ENCODE measurements around the gene EXOC6B. TPM values are rescaled to one million over a fixed set of nuclear protein-coding genes. Genes with fewer than 3 reads are reported as not detected.

EXOC6B gene
- total RNA-seq, 1 experiment from 2014 or later, result 18.5 TPM

GRCh38 chr2:72755647-72756423 is 70.0 kb downstream of the EXOC6B start:
- DNase-seq (ENCODE audit: low read depth), result no peak
- in situ Hi-C loops (cut with HindIII; ENCODE audit: low pct_unique_long_range_greater_than_20kb, low sequenced_read_pairs), result no loop called here

GRCh38 chr2:72754628-72755320 is 71.1 kb downstream of the EXOC6B start:
- in situ Hi-C loops (cut with HindIII; ENCODE audit: low pct_unique_long_range_greater_than_20kb, low sequenced_read_pairs), result no loop called here
- no peak for DNase-seq (ENCODE audit: low read depth)

GRCh38 chr2:72750977-72751639 is 74.7 kb downstream of the EXOC6B start:
- in situ Hi-C loops (cut with HindIII; ENCODE audit: low pct_unique_long_range_greater_than_20kb, low sequenced_read_pairs), result no loop called here
- DNase-seq (ENCODE audit: low read depth), result no peak

- in situ Hi-C loops (cut with HindIII; ENCODE audit: low pct_unique_long_range_greater_than_20kb, low sequenced_read_pairs), result no loop called here
- no peak for DNase-seq (ENCODE audit: low read depth)
Measured at GRCh38 chr2:72750466-72750865, 75.4 kb downstream of the EXOC6B start.

GRCh38 chr2:72747344-72747743 is 78.5 kb downstream of the EXOC6B start:
- no peak for DNase-seq (ENCODE audit: low read depth)
- in situ Hi-C loops (cut with HindIII; ENCODE audit: low pct_unique_long_range_greater_than_20kb, low sequenced_read_pairs), result no loop called here

- peak; percentile 77 for DNase-seq (ENCODE audit: low read depth)
Measured at GRCh38 chr2:72745679-72746368, 80.0 kb downstream of the EXOC6B start.

GRCh38 chr2:72744049-72744448 is 81.8 kb downstream of the EXOC6B start:
- DNase-seq (ENCODE audit: low read depth), result no peak
- in situ Hi-C loops (cut with HindIII; ENCODE audit: low pct_unique_long_range_greater_than_20kb, low sequenced_read_pairs), result no loop called here

More at GRCh38 chr2:72745679-72746368, 80.0 kb downstream of the EXOC6B start:
- in situ Hi-C loops (cut with HindIII; ENCODE audit: low pct_unique_long_range_greater_than_20kb, low sequenced_read_pairs), result no loop called here

GRCh38 chr2:72743481-72743880 is 82.4 kb downstream of the EXOC6B start:
- no peak for DNase-seq (ENCODE audit: low read depth)
- in situ Hi-C loops (cut with HindIII; ENCODE audit: low pct_unique_long_range_greater_than_20kb, low sequenced_read_pairs), result no loop called here

GRCh38 chr2:72738096-72738495 is 87.7 kb downstream of the EXOC6B start:
- in situ Hi-C loops (cut with HindIII; ENCODE audit: low pct_unique_long_range_greater_than_20kb, low sequenced_read_pairs), result no loop called here
- no peak for DNase-seq (ENCODE audit: low read depth)

GRCh38 chr2:72734432-72734831 is 91.4 kb downstream of the EXOC6B start:
- in situ Hi-C loops (cut with HindIII; ENCODE audit: low pct_unique_long_range_greater_than_20kb, low sequenced_read_pairs), result no loop called here
- DNase-seq (ENCODE audit: low read depth), result no peak

- DNase-seq (ENCODE audit: low read depth), result no peak
- in situ Hi-C loops (cut with HindIII; ENCODE audit: low pct_unique_long_range_greater_than_20kb, low sequenced_read_pairs), result no loop called here
Measured at GRCh38 chr2:72731116-72731515, 94.7 kb downstream of the EXOC6B start.

- in situ Hi-C loops (cut with HindIII; ENCODE audit: low pct_unique_long_range_greater_than_20kb, low sequenced_read_pairs), result no loop called here
- no peak for DNase-seq (ENCODE audit: low read depth)
Measured at GRCh38 chr2:72727356-72727755, 98.5 kb downstream of the EXOC6B start.

- in situ Hi-C loops (cut with HindIII; ENCODE audit: low pct_unique_long_range_greater_than_20kb, low sequenced_read_pairs), result no loop called here
- peak; percentile 29 for DNase-seq (ENCODE audit: low read depth)
Measured at GRCh38 chr2:72723769-72724370, 102.0 kb downstream of the EXOC6B start.

- in situ Hi-C loops (cut with HindIII; ENCODE audit: low pct_unique_long_range_greater_than_20kb, low sequenced_read_pairs), result no loop called here
- DNase-seq (ENCODE audit: low read depth), result peak; percentile 10
Measured at GRCh38 chr2:72722492-72723070, 103.3 kb downstream of the EXOC6B start.

- peak; percentile 72 for DNase-seq (ENCODE audit: low read depth)
- in situ Hi-C loops (cut with HindIII; ENCODE audit: low pct_unique_long_range_greater_than_20kb, low sequenced_read_pairs), result no loop called here
Measured at GRCh38 chr2:72719416-72719815, 106.4 kb downstream of the EXOC6B start.

- DNase-seq (ENCODE audit: low read depth), result no peak
- in situ Hi-C loops (cut with HindIII; ENCODE audit: low pct_unique_long_range_greater_than_20kb, low sequenced_read_pairs), result no loop called here
Measured at GRCh38 chr2:72718876-72719275, 107.0 kb downstream of the EXOC6B start.

- no peak for DNase-seq (ENCODE audit: low read depth)
Measured at GRCh38 chr2:72716601-72717000, 109.2 kb downstream of the EXOC6B start.

GRCh38 chr2:72713857-72714256 is 112.0 kb downstream of the EXOC6B start:
- in situ Hi-C loops (cut with HindIII; ENCODE audit: low pct_unique_long_range_greater_than_20kb, low sequenced_read_pairs), result no loop called here
- DNase-seq (ENCODE audit: low read depth), result no peak

More at GRCh38 chr2:72716601-72717000, 109.2 kb downstream of the EXOC6B start:
- in situ Hi-C loops (cut with HindIII; ENCODE audit: low pct_unique_long_range_greater_than_20kb, low sequenced_read_pairs), result no loop called here

All from Caki2 (cell line).